AG04450 (cell line): Measurements from ENCODE around the gene PMFBP1. TPM values are rescaled to one million over a fixed set of nuclear protein-coding genes. Genes with fewer than 3 reads are reported as not detected.

ENCODE experiments used
- CTCF ChIA-PET: fragments of 300-600, 350-600 bp; formaldehyde crosslinking; extraction: SDS; loops from one replicate; lab custom pipeline; 2022; ENCODE audit warnings: antibody characterized with exemption, inconsistent platforms; lab: Charles Lee
- POLR2A ChIA-PET: fragments of 350-600 bp; formaldehyde crosslinking; extraction: SDS; loops from one replicate; lab custom pipeline; 2021; ENCODE audit warnings: antibody characterized with exemption, inconsistent platforms; lab: Yijun Ruan, JAX
- DNase-seq: peaks from one replicate; pipeline ENCODE4 v3.0.0-alpha.2; 2011; ENCODE audit warnings: low read depth, low spot score
- H3K27ac ChIP-seq: one replicate; pipeline ENCODE4 v1.5.1; 2012; ENCODE audit warnings: low read depth, low read length, control low read depth
- H3K27me3 ChIP-seq: one replicate; pipeline ENCODE4 v1.6.0; 2012; ENCODE audit warnings: low read length; ENCODE audit not compliant: control insufficient read depth, insufficient read depth
- H3K4me3 ChIP-seq: 2 replicates; pipeline ENCODE4 v1.5.1; 2011; ENCODE audit warnings: mild to moderate bottlenecking, low read depth, low read length, control low read depth
- H3K9me3 ChIP-seq: 2 replicates; pipeline ENCODE4 v1.5.1; 2012; ENCODE audit warnings: low read length; ENCODE audit not compliant: control insufficient read depth, insufficient read depth
- polyA plus RNA-seq: library from polyadenylated mRNA; depleted of rRNA; stranded (reverse); fragments of >200 nt; gene quantifications from 2 replicates; pipeline ENCODE4 v1.2.3, GENCODE V29; 2011
- TF ChIP-seq, protein P1 (sequence below): IDR thresholded peaks from 2 replicates; pipeline ENCODE4 v1.5.1; 2011; ENCODE audit warnings: low read depth, low read length, control low read depth, inconsistent platforms

The PMFBP1 gene
- polyA plus RNA-seq, 1 experiment: not detected

DNA sequence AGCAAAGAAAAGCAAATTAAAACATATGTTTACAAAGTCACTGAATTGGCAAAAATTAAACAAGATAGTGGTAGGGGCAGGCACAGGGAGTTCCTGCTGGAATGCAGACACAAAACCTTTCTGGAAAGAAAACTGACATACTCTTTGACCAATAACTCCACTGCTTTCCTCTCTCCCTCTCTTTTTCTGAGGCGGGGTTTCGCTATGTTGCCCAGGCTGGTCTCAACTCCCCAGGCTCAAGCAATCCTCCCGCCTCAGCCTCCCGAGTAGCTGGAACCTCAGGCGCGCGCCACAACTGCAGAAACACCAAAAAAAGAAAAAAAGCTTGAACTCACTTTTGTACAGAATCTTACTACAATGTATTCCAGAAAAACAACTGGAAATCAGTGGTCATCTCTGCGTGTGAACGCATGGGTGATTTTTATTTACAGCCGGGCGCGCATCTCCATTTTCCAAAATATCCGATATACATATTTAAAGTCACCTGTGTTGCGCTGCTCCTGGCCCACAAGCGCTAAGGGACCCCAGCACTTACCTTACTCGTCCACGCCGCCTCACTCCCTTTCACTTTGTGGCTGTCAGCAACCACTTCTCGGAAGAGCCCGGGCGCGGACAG is 79.0 kb downstream of the PMFBP1 start:
- TF ChIP-seq, protein P1, sequence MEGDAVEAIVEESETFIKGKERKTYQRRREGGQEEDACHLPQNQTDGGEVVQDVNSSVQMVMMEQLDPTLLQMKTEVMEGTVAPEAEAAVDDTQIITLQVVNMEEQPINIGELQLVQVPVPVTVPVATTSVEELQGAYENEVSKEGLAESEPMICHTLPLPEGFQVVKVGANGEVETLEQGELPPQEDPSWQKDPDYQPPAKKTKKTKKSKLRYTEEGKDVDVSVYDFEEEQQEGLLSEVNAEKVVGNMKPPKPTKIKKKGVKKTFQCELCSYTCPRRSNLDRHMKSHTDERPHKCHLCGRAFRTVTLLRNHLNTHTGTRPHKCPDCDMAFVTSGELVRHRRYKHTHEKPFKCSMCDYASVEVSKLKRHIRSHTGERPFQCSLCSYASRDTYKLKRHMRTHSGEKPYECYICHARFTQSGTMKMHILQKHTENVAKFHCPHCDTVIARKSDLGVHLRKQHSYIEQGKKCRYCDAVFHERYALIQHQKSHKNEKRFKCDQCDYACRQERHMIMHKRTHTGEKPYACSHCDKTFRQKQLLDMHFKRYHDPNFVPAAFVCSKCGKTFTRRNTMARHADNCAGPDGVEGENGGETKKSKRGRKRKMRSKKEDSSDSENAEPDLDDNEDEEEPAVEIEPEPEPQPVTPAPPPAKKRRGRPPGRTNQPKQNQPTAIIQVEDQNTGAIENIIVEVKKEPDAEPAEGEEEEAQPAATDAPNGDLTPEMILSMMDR: no peak
- Histone ChIP-seq H3K9me3 (no peaks in the 10 kb centered on the region; the same call in 1 of the 2 replicates), H3K27ac (peak overlapping the region; percentile 57), H3K27me3 (no peaks in the 10 kb centered on the region), H3K4me3 (peak overlapping the region; percentile 90)
- ChIA-PET CTCF (interaction anchor here (1.0 to 5.2 kb wide), 4 partner anchors 15 to 132 kb away, joined by 3 to 41 read pairs (median 8); no protein-coding TSS in a partner anchor), POLR2A (interaction anchor here (1.0 kb wide), 1 partner anchor 18 kb away, joined by 3 read pairs; no protein-coding TSS in a partner anchor)
- peak; percentile 34 for DNase-seq

DNA sequence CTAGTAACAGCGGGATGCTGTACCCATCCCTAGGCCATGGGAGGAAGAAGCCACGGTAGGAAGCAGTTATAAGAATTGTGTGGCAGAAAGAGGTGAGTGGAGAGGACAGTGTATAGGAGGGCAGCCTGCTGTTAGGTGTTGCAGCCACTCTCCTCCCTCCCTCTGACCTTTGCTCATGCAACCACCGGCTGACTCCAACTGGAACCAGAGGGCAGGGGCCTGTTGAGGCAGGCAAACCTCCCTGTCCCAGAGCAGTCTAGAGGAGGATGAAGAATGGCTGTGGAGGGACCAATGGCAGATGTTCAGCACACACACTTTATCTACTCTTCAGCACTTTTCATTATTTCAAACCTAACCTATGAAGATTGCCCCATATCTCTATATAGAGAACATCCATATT is 80.7 kb downstream of the PMFBP1 start:
- POLR2A ChIA-PET: no interaction called here
- H3K4me3 ChIP-seq: no peak overlapping the region
- H3K9me3 ChIP-seq: no peaks in the 10 kb centered on the region; the same call in 1 of the 2 replicates
- no peak for DNase-seq
- H3K27ac ChIP-seq: no peak overlapping the region
- TF ChIP-seq, protein P1: no peak
- no peaks in the 10 kb centered on the region for H3K27me3 ChIP-seq
- CTCF ChIA-PET: interaction anchor here (2.6 to 5.2 kb wide), 2 partner anchors 24 to 34 kb away, joined by 11 to 41 read pairs; no protein-coding TSS in a partner anchor

DNA sequence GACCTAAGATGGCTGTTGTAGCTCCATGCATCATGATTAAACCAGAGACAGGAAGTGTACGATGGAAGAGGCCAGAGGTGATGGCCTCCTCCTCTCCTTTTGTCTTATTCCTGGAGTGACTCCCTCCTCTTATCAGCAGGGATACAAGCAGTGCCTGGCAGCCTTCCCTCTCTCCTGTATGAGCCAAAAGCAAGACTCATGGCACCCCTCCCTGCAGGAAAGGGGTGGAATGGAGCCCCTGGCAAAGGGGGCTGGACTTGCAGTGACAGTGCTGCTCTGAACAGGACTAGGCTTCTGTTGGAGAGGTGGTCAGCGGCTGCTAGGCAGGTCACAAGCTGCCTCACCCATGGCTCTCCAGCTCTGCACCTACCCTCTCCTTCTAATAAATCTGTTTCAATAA is 87.0 kb downstream of the PMFBP1 start:
- ChIA-PET CTCF (interaction anchor here (1.0 kb wide), 1 partner anchor 18 kb away, joined by 3 read pairs; no protein-coding TSS in a partner anchor), POLR2A (no interaction called here)
- DNase-seq: no peak
- H3K9me3 ChIP-seq: peaks cover 11% of the 10 kb centered on the region
- no peak overlapping the region for H3K4me3 ChIP-seq
- no peak overlapping the region for H3K27ac ChIP-seq
- TF ChIP-seq, protein P1: no peak
- H3K27me3 ChIP-seq: no peaks in the 10 kb centered on the region

DNA sequence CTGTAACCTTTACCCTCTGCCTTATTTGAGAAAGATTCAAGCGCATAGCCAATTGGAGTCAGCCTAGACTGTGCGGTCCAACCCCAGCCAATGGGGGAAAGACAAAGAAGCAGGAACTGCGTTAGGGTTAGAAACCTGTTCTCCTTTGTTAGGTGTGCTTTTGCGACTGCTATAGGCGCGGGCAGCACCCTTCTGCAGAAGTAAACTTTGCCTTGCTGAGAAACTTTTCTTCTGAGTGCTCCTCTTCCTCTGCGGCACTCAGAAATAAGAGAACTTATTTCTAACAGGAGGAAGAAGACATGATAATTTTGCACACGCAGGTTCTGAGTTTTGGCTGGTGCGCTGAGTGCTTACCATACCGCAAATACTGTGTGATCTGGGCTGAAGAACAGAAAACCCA is 87.5 kb downstream of the PMFBP1 start:
- ChIA-PET POLR2A (no interaction called here), CTCF (interaction anchor here (1.0 kb wide), 1 partner anchor 18 kb away, joined by 3 read pairs; no protein-coding TSS in a partner anchor)

More for the DNA sequence above, 87.5 kb downstream of the PMFBP1 start:
- Histone ChIP-seq H3K9me3 (peaks cover 11% of the 10 kb centered on the region), H3K27me3 (no peaks in the 10 kb centered on the region), H3K4me3 (no peak overlapping the region), H3K27ac (no peak overlapping the region)
- no peak for DNase-seq
- TF ChIP-seq, protein P1: no peak
